Measurements from ENCODE around the gene CCDC69.
"Not testable (repeated sequence)": the region's sequence is repeated elsewhere in the genome, so short reads cannot be mapped to it uniquely, and the experiment has no call there.

Gene CCDC69

GRCh38 chr5:151198861-151199260 is 25.0 kb downstream of the CCDC69 start:
- H3K4me3 Mint-ChIP-seq: no peak overlapping the region
- peaks cover 58% of the 10 kb centered on the region for H3K4me1 Mint-ChIP-seq (ENCODE audit: low read depth)
- H3K9me3 Mint-ChIP-seq (ENCODE audit: low read depth): no peaks in the 10 kb centered on the region
- no peaks in the 10 kb centered on the region for H3K27me3 Mint-ChIP-seq
- H3K36me3 Mint-ChIP-seq: peaks cover 14% of the 10 kb centered on the region
- peak overlapping the region; percentile 81 for H3K27ac Mint-ChIP-seq

GRCh38 chr5:151197291-151197600 is 26.6 kb downstream of the CCDC69 start:
- not testable (repeated sequence) for H3K4me3 Mint-ChIP-seq; H3K27me3 Mint-ChIP-seq; H3K9me3 Mint-ChIP-seq (ENCODE audit: low read depth)
- Mint-ChIP-seq H3K27ac (peak overlapping the region; percentile 81), H3K4me1 (ENCODE audit: low read depth) (peaks cover 58% of the 10 kb centered on the region), H3K36me3 (peaks cover 19% of the 10 kb centered on the region)

GRCh38 chr5:151196556-151197290 is 27.2 kb downstream of the CCDC69 start:
- Mint-ChIP-seq H3K27ac (peak overlapping the region; percentile 89), H3K27me3 (no peaks in the 10 kb centered on the region), H3K4me3 (no peak overlapping the region), H3K4me1 (ENCODE audit: low read depth) (peaks cover 58% of the 10 kb centered on the region), H3K9me3 (ENCODE audit: low read depth) (peaks cover 3% of the 10 kb centered on the region), H3K36me3 (peaks cover 19% of the 10 kb centered on the region)

- H3K9me3 Mint-ChIP-seq (ENCODE audit: low read depth): peaks cover 3% of the 10 kb centered on the region
- peak overlapping the region; percentile 46 for H3K4me3 Mint-ChIP-seq
- H3K27me3 Mint-ChIP-seq: no peaks in the 10 kb centered on the region
- peaks cover 59% of the 10 kb centered on the region for H3K4me1 Mint-ChIP-seq (ENCODE audit: low read depth)
- peaks cover 21% of the 10 kb centered on the region for H3K36me3 Mint-ChIP-seq
- peak overlapping the region; percentile 74 for H3K27ac Mint-ChIP-seq
These were observed 28.3 kb downstream of the CCDC69 start for GRCh38 chr5:151195622-151196021.

GRCh38 chr5:151192626-151193025 is 31.3 kb downstream of the CCDC69 start:
- no peak overlapping the region for H3K4me3 Mint-ChIP-seq
- H3K27me3 Mint-ChIP-seq: no peaks in the 10 kb centered on the region
- peaks cover 68% of the 10 kb centered on the region for H3K4me1 Mint-ChIP-seq (ENCODE audit: low read depth)
- H3K36me3 Mint-ChIP-seq: peaks cover 39% of the 10 kb centered on the region
- no peak overlapping the region for H3K27ac Mint-ChIP-seq
- peaks cover 11% of the 10 kb centered on the region for H3K9me3 Mint-ChIP-seq (ENCODE audit: low read depth)

- peaks cover 40% of the 10 kb centered on the region for H3K36me3 Mint-ChIP-seq
- H3K27ac Mint-ChIP-seq: peak overlapping the region; percentile 61
- H3K4me1 Mint-ChIP-seq (ENCODE audit: low read depth): peaks cover 66% of the 10 kb centered on the region
- no peak overlapping the region for H3K4me3 Mint-ChIP-seq
- H3K9me3 Mint-ChIP-seq (ENCODE audit: low read depth): peaks cover 11% of the 10 kb centered on the region
- no peaks in the 10 kb centered on the region for H3K27me3 Mint-ChIP-seq
These were observed 32.2 kb downstream of the CCDC69 start for GRCh38 chr5:151191661-151192060.

GRCh38 chr5:151189151-151189550 is 34.7 kb downstream of the CCDC69 start:
- Mint-ChIP-seq H3K9me3 (ENCODE audit: low read depth) (peaks cover 11% of the 10 kb centered on the region), H3K4me3 (no peak overlapping the region), H3K27me3 (no peaks in the 10 kb centered on the region), H3K4me1 (ENCODE audit: low read depth) (peaks cover 48% of the 10 kb centered on the region), H3K36me3 (peaks cover 40% of the 10 kb centered on the region), H3K27ac (peak overlapping the region; percentile 61)

- Mint-ChIP-seq H3K36me3 (peaks cover 36% of the 10 kb centered on the region), H3K27me3 (no peaks in the 10 kb centered on the region), H3K9me3 (ENCODE audit: low read depth) (peaks cover 8% of the 10 kb centered on the region), H3K27ac (peak overlapping the region; percentile 64), H3K4me1 (ENCODE audit: low read depth) (peaks cover 38% of the 10 kb centered on the region), H3K4me3 (no peak overlapping the region)
These were observed 37.4 kb downstream of the CCDC69 start for GRCh38 chr5:151186538-151186937.

- Mint-ChIP-seq H3K36me3 (peaks cover 32% of the 10 kb centered on the region), H3K27ac (peak overlapping the region; percentile 35)
These were observed 37.8 kb downstream of the CCDC69 start for GRCh38 chr5:151186052-151186451.

GRCh38 chr5:151184316-151185042 is 39.4 kb downstream of the CCDC69 start:
- Mint-ChIP-seq H3K36me3 (peaks cover 24% of the 10 kb centered on the region), H3K9me3 (ENCODE audit: low read depth) (peaks cover 7% of the 10 kb centered on the region), H3K27ac (peak overlapping the region; percentile 28)

More at GRCh38 chr5:151186052-151186451, 37.8 kb downstream of the CCDC69 start:
- Mint-ChIP-seq H3K4me1 (ENCODE audit: low read depth) (peaks cover 33% of the 10 kb centered on the region), H3K27me3 (no peaks in the 10 kb centered on the region), H3K9me3 (ENCODE audit: low read depth) (peaks cover 8% of the 10 kb centered on the region), H3K4me3 (no peak overlapping the region)

GRCh38 chr5:151183456-151184245 is 40.2 kb downstream of the CCDC69 start:
- Mint-ChIP-seq H3K4me3 (no peak overlapping the region), H3K9me3 (ENCODE audit: low read depth) (no peaks in the 10 kb centered on the region), H3K27ac (peak overlapping the region; percentile 76), H3K36me3 (peaks cover 21% of the 10 kb centered on the region), H3K27me3 (no peaks in the 10 kb centered on the region), H3K4me1 (ENCODE audit: low read depth) (peaks cover 18% of the 10 kb centered on the region)

More at GRCh38 chr5:151184316-151185042, 39.4 kb downstream of the CCDC69 start:
- Mint-ChIP-seq H3K4me3 (no peak overlapping the region), H3K4me1 (ENCODE audit: low read depth) (peaks cover 23% of the 10 kb centered on the region), H3K27me3 (no peaks in the 10 kb centered on the region)

- no peaks in the 10 kb centered on the region for H3K27me3 Mint-ChIP-seq
These were observed 40.9 kb downstream of the CCDC69 start for GRCh38 chr5:151182976-151183375.

GRCh38 chr5:151182524-151182900 is 41.4 kb downstream of the CCDC69 start:
- H3K4me1 Mint-ChIP-seq (ENCODE audit: low read depth): peaks cover 15% of the 10 kb centered on the region
- no peak overlapping the region for H3K4me3 Mint-ChIP-seq
- H3K27me3 Mint-ChIP-seq: no peaks in the 10 kb centered on the region
- H3K27ac Mint-ChIP-seq: peak overlapping the region; percentile 79
- peaks cover 17% of the 10 kb centered on the region for H3K36me3 Mint-ChIP-seq
- no peaks in the 10 kb centered on the region for H3K9me3 Mint-ChIP-seq (ENCODE audit: low read depth)

More at GRCh38 chr5:151182976-151183375, 40.9 kb downstream of the CCDC69 start:
- no peak overlapping the region for H3K27ac Mint-ChIP-seq
- no peak overlapping the region for H3K4me3 Mint-ChIP-seq
- peaks cover 22% of the 10 kb centered on the region for H3K36me3 Mint-ChIP-seq
- H3K9me3 Mint-ChIP-seq (ENCODE audit: low read depth): no peaks in the 10 kb centered on the region
- H3K4me1 Mint-ChIP-seq (ENCODE audit: low read depth): peaks cover 19% of the 10 kb centered on the region

GRCh38 chr5:151181818-151182523 is 41.9 kb downstream of the CCDC69 start:
- H3K27ac Mint-ChIP-seq: peak overlapping the region; percentile 79
- H3K4me3 Mint-ChIP-seq: no peak overlapping the region
- no peaks in the 10 kb centered on the region for H3K27me3 Mint-ChIP-seq
- peaks cover 17% of the 10 kb centered on the region for H3K4me1 Mint-ChIP-seq (ENCODE audit: low read depth)
- H3K9me3 Mint-ChIP-seq (ENCODE audit: low read depth): no peaks in the 10 kb centered on the region
- H3K36me3 Mint-ChIP-seq: peaks cover 17% of the 10 kb centered on the region

Data from activated naive CD8-positive, alpha-beta T cell (primary cell).